Bronchial epithelial cell (primary cell): Measurements from ENCODE around the gene NUB1. TPM values are rescaled to one million over a fixed set of nuclear protein-coding genes. Genes with fewer than 3 reads are reported as not detected.

Source experiments
- DNase-seq: peaks from one replicate; pipeline ENCODE4 v3.0.0-alpha.2; 2010; ENCODE audit warnings: low read depth
- FAIRE-seq: peaks from 2 replicates; lab custom pipeline; 2011; peaks lifted over from hg19 to GRCh38; lab: Jason Lieb, UNC
- H3K27me3 ChIP-seq: 2 replicates; pipeline ENCODE4 v1.5.1; 2011; ENCODE audit warnings: low read length; ENCODE audit not compliant: control insufficient read depth, insufficient read depth
- H3K36me3 ChIP-seq: 2 replicates; pipeline ENCODE4 v1.5.1; 2011; ENCODE audit warnings: low read length; ENCODE audit not compliant: control insufficient read depth, insufficient read depth
- H3K4me3 ChIP-seq: 2 replicates; pipeline ENCODE4 v1.5.1; 2011; ENCODE audit warnings: mild to moderate bottlenecking, low read depth, low read length, control low read depth
- CTCF ChIP-seq: IDR thresholded peaks from 2 replicates; pipeline ENCODE4 v1.5.1; 2011; ENCODE audit warnings: mild to moderate bottlenecking, moderate library complexity, low read length, control low read depth, inconsistent platforms; ENCODE audit not compliant: insufficient read depth, severe bottlenecking
- total RNA-seq: library from RNA; depleted of rRNA; stranded (reverse); fragments of >200 nt; gene quantifications from 2 replicates; pipeline ENCODE4 v1.2.1, GENCODE V29; 2014

Gene NUB1
- total RNA-seq, 1 donor from 2014 or later = 34.0 TPM

- FAIRE-seq = no peak
- peaks cover 17% of the 10 kb centered on the region for H3K27me3 ChIP-seq
Observed at GRCh38 chr7:151384352-151384697, 42.7 kb downstream of the NUB1 start.

GRCh38 chr7:151384776-151385625 is 43.4 kb downstream of the NUB1 start:
- H3K36me3 ChIP-seq = no peaks in the 10 kb centered on the region
- DNase-seq = no peak
- TF ChIP-seq CTCF = no peak
- H3K27me3 ChIP-seq = peaks cover 17% of the 10 kb centered on the region
- H3K4me3 ChIP-seq = no peak overlapping the region
- FAIRE-seq = no peak

More at GRCh38 chr7:151384352-151384697, 42.7 kb downstream of the NUB1 start:
- Histone ChIP-seq H3K4me3 (no peak overlapping the region), H3K36me3 (no peaks in the 10 kb centered on the region)
- DNase-seq = no peak
- no peak for TF ChIP-seq CTCF

GRCh38 chr7:151385626-151386300 is 44.2 kb downstream of the NUB1 start:
- H3K36me3 ChIP-seq = no peaks in the 10 kb centered on the region
- DNase-seq = no peak
- no peak for TF ChIP-seq CTCF
- H3K4me3 ChIP-seq = no peak overlapping the region
- H3K27me3 ChIP-seq = peaks cover 17% of the 10 kb centered on the region
- FAIRE-seq = no peak

- DNase-seq = no peak
- Histone ChIP-seq H3K36me3 (no peaks in the 10 kb centered on the region), H3K4me3 (no peak overlapping the region), H3K27me3 (peaks cover 14% of the 10 kb centered on the region)
- FAIRE-seq = no peak
- TF ChIP-seq CTCF = no peak
Observed at GRCh38 chr7:151386301-151387160, 44.9 kb downstream of the NUB1 start.

GRCh38 chr7:151387161-151388006 is 45.8 kb downstream of the NUB1 start:
- peaks cover 7% of the 10 kb centered on the region for H3K27me3 ChIP-seq
- TF ChIP-seq CTCF = no peak
- no peak for DNase-seq
- H3K4me3 ChIP-seq = no peak overlapping the region
- FAIRE-seq = peak; percentile 66
- no peaks in the 10 kb centered on the region for H3K36me3 ChIP-seq
